ENCODE measurements around the gene SEMA5A. TPM values are rescaled to one million over a fixed set of nuclear protein-coding genes. Genes with fewer than 3 reads are reported as not detected.

SEMA5A gene
- total and polyA plus RNA-seq, 7 donors, result 0.60 to 4.7 (median 2.8) TPM

DNA sequence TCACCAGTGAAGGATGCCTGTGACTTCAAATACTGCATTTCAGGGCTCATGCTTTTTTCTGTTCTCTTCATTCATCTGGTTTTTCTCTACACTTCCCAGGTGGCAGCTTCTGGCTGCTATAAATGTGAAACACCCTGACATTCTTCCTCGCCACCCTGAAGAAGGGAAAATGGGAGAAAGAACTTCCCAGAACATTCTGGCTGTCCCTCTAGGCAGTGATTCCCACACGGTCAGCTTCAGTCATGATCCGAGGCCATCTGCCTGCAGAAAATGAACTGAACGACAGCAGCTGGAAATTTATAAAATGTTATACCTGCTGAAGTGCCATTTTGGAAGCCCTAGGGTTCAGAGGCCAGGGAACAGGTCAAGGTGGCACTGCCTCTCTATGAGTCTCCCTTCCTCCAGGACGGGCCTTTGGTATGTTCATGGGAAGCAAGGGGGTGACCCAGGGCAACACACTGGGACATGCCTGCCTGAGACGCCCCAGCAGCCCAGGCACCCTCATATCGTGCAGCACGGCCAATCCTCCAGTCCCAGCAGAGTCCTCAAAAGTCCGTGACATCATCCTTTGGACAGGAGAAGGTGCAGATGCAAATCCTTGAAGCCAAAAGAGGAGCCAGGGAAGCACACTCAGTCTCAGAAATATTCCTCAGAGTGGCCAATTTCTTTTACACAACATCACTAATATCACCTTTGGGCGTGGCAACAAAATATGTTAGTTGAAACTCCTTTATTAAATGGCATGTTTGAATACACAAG is 107.1 kb downstream of the SEMA5A start:
- intact Hi-C loops (cut with DNase I), result no loop called here
- Histone ChIP-seq H3K36me3 (no peaks in the 10 kb centered on the region), H3K4me1 (no peaks in the 10 kb centered on the region), H3K4me3 (no peak overlapping the region), H3K9me3 (no peaks in the 10 kb centered on the region), H3K27ac (no peak overlapping the region), H3K27me3 (no peaks in the 10 kb centered on the region)
- TF ChIP-seq EP300 (IDR thresholded peaks at IDR 0.05), result no peak
- no peak for TF ChIP-seq POLR2A (IDR thresholded peaks at IDR 0.05)
- no peak for TF ChIP-seq POLR2AphosphoS5 (IDR thresholded peaks at IDR 0.05)
- TF ChIP-seq, protein P1, sequence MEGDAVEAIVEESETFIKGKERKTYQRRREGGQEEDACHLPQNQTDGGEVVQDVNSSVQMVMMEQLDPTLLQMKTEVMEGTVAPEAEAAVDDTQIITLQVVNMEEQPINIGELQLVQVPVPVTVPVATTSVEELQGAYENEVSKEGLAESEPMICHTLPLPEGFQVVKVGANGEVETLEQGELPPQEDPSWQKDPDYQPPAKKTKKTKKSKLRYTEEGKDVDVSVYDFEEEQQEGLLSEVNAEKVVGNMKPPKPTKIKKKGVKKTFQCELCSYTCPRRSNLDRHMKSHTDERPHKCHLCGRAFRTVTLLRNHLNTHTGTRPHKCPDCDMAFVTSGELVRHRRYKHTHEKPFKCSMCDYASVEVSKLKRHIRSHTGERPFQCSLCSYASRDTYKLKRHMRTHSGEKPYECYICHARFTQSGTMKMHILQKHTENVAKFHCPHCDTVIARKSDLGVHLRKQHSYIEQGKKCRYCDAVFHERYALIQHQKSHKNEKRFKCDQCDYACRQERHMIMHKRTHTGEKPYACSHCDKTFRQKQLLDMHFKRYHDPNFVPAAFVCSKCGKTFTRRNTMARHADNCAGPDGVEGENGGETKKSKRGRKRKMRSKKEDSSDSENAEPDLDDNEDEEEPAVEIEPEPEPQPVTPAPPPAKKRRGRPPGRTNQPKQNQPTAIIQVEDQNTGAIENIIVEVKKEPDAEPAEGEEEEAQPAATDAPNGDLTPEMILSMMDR (IDR thresholded peaks at IDR 0.05), result no peak
- WGBS, 2 donors, result 68 to 90% methylated on average over 10 of the region's 10 CpGs
- DNase-seq, result no peak

DNA sequence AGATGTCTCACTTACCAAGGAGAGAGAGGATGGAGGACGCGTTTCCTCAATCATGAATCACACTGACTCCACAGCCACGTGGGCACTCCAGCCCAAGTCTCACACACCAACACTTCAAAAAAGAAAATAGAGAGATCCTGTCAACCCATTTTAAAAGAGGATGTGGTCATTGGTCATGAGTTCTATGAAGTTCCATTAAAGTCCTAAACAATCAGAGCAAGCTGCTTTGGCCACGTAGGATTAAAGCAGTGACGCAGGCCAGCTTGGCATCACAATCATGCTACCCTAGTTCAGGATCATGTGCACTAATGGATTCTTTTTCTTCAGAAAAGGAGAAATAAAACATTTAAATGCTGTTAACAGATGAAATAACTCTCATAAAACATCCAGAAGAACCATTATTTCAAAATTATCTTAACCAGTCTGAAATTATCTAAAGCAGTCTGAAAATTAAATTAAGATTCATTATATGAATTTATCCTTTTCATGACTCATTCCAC is 108.1 kb downstream of the SEMA5A start:
- Histone ChIP-seq H3K4me1 (no peaks in the 10 kb centered on the region), H3K27me3 (no peaks in the 10 kb centered on the region), H3K4me3 (no peak overlapping the region), H3K9me3 (no peaks in the 10 kb centered on the region), H3K36me3 (no peaks in the 10 kb centered on the region), H3K27ac (no peak overlapping the region)
- TF ChIP-seq, protein P1 (IDR thresholded peaks at IDR 0.05), result no peak
- TF ChIP-seq EP300 (IDR thresholded peaks at IDR 0.05), result no peak
- no peak for TF ChIP-seq POLR2AphosphoS5 (IDR thresholded peaks at IDR 0.05)
- no peak for TF ChIP-seq POLR2A (IDR thresholded peaks at IDR 0.05)
- WGBS, 2 donors, result 51 to 82% methylated on average over 5 of the region's 5 CpGs
- intact Hi-C loops (cut with DNase I), result no loop called here
- DNase-seq, result no peak

- DNase-seq, result no peak
- H3K27ac ChIP-seq, result no peak overlapping the region
- no peaks in the 10 kb centered on the region for H3K36me3 ChIP-seq
- peaks cover 0 to 11% (median 5%) of the 10 kb centered on the region in 4 donors for H3K4me1 ChIP-seq
- 62 to 67% methylated on average over 9 of the region's 9 CpGs for WGBS, 2 donors
- no peaks in the 10 kb centered on the region for H3K27me3 ChIP-seq
- intact Hi-C loops (cut with DNase I), result no loop called here
- no peak overlapping the region for H3K4me3 ChIP-seq
- no peaks in the 10 kb centered on the region for H3K9me3 ChIP-seq
- TF ChIP-seq, protein P1 (IDR thresholded peaks at IDR 0.05), result no peak
- TF ChIP-seq EP300 (IDR thresholded peaks at IDR 0.05) (no peak), POLR2A (IDR thresholded peaks at IDR 0.05) (no peak), POLR2AphosphoS5 (IDR thresholded peaks at IDR 0.05) (no peak)
Measured at GRCh38 chr5:9431496-9432258, 114.2 kb downstream of the SEMA5A start.

DNA sequence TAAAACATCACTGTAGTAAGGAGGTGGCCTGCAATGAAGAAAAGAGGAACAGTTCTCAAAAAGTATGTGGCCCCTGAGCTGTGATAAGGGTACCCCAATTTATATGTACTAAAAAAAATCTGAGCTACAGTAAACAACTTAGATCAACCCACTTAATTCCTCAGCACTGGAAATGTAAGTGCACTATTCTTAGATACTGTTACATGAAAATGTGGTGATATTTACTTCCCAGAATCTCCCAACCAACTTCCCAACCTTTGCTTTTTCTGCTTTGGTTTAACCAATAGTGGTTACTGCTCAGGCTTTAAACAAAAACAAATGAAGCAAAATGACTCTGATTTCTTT is 114.8 kb downstream of the SEMA5A start:
- H3K4me1 ChIP-seq, result peaks cover 0 to 11% (median 5%) of the 10 kb centered on the region in 4 donors
- no peaks in the 10 kb centered on the region for H3K36me3 ChIP-seq
- no peak for DNase-seq
- TF ChIP-seq, protein P1 (IDR thresholded peaks at IDR 0.05), result no peak
- no peak overlapping the region for H3K4me3 ChIP-seq
- H3K27ac ChIP-seq, result no peak overlapping the region
- H3K9me3 ChIP-seq, result no peaks in the 10 kb centered on the region
- H3K27me3 ChIP-seq, result no peaks in the 10 kb centered on the region
- intact Hi-C loops (cut with DNase I), result no loop called here
